NCI-H146 treated with DMSO at 0.1 percent for 48 hours (cell line): ENCODE measurements around the gene EDA.

Experiments
- DNase-seq: peaks from one replicate; lab custom pipeline; 2025; ENCODE audit not compliant: unreplicated experiment; lab: John Stamatoyannopoulos, UW

Gene EDA

DNA sequence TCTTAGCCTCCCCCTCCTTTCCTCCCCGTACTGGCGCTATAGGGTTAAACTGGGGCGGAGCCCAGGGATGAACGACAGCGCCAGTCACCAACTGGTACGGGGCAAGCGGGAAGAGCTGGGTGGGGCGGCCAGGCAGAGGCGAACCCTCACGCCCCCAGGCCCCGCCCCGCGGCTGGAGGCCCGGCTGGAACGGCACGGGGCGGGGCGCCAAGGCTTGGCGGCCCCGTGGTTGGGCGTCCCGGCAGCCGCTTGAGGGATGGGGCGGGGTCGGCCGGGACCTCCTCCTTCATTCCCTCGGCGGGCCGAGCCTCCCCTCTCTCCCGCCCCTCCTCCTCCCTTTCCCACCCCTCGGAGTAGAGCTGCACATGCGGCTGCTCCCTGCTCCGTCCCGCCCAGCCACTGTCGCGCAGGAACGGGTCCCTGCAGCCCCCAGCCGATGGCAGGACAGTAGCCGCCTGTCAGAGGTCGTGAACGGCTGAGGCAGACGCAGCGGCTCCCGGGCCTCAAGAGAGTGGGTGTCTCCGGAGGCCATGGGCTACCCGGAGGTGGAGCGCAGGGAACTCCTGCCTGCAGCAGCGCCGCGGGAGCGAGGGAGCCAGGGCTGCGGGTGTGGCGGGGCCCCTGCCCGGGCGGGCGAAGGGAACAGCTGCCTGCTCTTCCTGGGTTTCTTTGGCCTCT lies at the start of gene EDA:
Gene EDA, plus strand, starts transcription at position 335 of the 678 bp plus-strand sequence.
- peak; percentile 17 for DNase-seq

DNA sequence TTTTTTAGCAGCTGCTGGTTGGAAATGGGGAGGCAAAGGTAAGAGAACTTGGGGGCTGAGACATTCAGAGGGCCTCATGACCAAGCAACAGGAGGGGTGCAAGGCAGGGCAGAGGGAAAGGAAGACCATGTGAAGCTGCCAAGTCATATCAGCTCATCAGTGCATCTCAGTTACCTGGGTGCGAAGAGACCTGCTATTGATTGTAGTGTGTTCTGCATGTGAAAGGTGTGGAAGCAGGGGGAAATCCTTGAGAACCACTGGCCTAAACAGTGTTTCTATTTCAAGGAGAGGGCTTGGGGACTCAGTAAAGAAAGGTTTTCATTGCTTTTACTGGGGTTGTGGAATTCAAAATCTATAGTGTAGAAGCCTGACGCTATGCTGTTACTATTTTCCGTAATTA lies 47.1 kb upstream of the EDA start:
- no peak for DNase-seq

DNA sequence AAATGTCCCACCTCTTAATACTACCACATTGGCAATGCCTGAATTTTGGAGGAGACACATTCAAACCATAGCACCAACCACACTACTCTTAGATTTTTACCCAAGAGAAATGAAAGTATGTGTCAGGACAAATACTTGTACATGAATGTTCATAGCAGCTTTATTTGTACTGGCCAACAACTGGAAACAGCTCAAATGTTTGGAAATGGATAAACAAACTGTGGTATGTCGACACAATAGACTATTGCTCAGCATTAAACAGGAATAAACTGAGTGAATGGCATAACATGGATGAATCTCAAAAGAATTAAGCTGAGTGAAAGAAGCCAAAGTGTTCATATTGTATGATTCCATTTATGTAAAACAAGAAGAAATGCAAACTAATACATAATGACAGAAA lies 18.5 kb upstream of the EDA start:
- no peak for DNase-seq

DNA sequence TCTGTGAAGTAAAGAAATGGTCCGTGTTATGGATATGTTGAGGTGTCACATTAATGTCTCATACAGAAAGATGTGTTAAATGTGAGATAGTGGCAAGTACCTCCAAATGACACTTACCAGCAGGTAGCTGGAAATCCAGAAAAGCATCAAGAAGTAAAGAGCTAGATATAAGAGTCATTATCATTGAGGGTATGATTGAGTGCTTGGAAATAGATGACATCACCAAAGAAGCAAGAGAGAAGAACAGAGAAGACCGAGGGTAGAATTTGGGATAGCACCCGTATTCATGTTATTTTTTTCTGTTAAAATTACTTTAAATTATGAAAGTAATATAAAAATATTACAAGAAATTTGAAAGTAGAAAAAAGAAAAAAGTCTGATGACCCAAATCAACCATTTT lies 15.7 kb upstream of the EDA start:
- DNase-seq: no peak

DNA sequence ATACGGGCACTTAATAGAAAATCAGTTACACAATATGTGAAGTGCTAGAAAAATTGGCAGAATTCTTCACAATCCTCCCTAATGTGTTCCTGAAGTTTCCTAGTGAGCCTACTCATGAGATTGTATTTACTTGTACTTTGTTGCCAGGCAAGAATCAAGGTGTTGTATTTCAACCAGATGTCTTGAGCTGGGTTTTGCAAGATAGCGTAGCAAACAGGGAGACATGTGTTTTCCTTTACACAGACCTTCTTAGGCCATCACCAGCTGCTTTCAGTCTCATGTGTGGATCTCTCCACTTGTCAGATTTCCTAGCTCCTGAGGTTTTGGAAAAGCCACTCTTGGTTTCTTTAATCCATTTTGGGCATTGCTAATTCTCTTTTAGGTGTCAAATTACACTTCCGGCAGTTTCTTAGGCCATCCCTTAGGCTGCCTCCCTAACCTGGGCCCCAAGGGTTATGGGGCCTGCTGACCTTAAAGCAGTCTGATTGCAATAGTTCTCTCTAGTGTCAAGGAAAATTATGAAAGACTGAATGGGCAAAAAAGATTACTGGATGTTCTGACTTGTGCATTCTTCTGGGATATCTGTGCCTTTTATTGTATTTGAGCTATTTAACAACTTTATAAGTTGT lies 12.2 kb upstream of the EDA start:
- no peak for DNase-seq

DNA sequence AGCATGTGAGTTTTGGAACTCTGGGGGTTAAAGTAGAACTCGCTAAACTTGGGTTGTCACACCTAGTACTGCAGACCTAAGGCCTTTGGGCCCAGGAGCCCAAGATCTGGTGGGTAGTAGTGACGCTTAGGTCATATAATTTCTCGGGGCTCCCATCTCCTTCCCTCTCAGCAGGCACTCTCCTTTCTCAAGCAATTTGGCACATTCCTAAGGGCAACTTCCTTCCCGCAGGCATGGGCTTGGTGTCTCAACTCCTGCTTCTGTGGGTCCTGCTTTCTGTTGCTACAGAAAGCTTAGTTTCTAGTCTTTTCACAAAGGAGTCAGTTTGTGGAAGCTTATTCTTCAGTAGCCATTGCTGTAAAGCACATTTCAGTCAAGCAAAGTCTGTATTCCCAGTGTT lies 10.4 kb upstream of the EDA start:
- DNase-seq: no peak

DNA sequence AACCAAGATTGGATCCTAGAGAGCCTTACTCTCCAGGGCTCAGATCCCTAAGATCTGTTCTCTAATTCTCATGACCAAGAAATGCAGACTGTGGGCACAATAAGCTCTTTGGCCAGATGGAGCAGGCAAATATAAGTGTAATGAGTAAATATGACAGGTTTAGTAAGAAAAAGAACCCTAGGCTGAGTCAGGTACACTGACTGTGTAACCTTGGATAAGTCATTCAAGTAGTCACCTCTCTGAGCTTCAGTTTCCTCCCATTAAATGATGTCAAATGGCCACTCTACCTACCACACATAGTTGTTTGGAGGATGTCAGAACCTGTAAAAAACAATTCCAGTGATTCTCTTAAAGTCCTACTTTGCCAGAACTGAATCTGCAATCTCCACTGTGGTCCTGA lies 8.3 kb upstream of the EDA start:
- DNase-seq: no peak

DNA sequence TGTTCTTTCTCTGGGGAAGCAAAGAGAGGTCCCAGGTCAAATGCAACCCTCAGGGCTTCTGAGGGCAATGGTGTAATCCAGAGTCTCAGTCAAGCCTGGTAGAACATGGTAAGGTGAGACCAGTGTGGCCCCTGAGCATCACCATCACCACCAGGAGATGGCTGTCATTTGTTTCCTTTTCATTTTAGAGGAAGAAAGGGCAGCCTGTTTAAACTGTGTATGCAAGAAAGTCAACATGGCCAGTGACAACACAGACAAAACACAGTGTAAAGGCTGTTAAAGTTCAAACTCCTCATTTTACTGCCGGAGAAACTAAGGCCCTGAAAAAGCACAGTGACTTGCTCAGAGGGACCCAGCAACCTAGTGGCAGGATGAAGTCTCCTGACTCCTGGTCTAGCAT lies 2.0 kb upstream of the EDA start:
- DNase-seq: no peak

DNA sequence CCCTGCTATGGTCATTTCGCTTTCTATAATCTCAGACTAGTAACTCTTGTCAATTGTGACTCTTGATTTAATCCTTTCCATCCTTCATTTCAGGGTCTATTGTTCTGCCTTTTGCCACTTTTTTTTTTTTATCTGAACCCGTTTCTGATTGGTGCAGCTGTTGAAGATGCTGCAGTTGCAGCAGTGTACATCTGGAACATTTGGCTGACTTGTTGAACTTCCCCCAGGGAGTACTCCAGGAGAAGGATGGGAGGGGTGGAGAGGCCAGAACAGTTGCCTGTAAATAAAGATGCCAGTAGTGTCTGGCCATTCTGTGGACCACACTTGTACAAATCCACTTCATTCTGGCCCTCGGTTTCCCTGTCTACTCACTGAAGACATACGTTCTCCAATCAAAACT lies 1.0 kb upstream of the EDA start:
- no peak for DNase-seq

DNA sequence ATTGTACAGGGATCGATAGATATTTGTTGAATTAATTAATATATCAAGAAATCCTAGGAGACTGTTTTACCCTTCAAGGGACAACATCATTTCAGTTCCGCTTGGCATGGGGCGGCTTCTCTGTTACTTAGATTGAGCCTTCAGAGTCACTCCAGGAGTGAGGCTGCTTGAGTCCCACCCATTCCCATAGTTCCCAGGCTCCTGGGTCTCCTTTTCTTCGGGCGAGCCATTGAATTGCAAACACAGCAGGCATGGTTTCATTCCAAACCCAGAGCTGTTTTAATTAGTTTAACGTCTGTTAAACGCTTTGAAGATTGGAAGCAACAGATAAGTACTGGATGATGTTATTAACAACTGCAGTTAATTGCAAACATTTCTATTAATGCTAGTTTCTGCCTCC lies 571 bp upstream of the EDA start:
- no peak for DNase-seq

DNA sequence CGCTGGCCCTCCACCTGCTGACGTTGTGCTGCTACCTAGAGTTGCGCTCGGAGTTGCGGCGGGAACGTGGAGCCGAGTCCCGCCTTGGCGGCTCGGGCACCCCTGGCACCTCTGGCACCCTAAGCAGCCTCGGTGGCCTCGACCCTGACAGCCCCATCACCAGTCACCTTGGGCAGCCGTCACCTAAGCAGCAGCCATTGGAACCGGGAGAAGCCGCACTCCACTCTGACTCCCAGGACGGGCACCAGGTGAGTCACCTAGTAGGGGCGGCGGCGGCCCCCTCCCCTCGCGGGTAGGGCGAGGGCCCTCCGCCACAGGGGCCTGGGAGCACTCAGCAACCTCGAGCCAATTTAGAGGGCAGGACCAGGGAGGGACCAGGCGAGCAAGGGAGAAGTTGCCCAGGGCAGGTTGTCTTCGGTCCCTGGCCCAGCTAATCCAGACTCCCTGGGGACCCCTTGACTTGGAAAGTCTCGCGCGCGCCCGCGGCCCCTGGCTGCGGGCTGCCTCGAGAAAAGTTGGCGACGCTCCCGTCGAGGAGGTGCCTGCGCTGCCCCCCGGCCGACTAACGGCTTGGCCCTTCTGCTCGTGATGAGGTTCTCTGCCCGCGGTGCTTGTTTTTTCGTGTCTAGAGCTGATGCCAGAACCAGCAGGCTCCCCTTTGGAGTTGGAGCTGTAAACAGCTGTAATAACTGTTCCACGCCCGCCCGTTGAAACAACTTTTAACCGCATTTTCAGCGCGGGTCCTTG lies 717 bp downstream of the EDA start:
- DNase-seq: no peak

DNA sequence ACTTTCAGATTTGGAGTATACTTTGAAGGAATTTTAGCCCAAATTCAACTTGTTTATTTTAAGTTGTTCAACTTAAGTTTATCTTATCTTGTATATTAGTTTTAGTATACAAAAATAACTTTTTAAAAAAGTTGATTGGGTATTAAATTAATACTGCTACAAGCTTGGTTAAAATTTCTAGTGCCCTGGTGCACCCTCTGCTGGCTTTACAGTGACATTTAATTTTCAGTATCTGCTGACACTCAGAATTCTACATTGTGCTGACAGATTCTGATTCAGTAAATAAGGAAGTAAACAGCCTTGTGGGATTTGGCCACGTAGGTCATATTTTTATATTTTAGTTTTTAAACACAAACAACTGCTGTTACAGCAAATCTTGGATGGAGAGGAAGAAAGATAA lies 2.9 kb downstream of the EDA start:
- DNase-seq: no peak

DNA sequence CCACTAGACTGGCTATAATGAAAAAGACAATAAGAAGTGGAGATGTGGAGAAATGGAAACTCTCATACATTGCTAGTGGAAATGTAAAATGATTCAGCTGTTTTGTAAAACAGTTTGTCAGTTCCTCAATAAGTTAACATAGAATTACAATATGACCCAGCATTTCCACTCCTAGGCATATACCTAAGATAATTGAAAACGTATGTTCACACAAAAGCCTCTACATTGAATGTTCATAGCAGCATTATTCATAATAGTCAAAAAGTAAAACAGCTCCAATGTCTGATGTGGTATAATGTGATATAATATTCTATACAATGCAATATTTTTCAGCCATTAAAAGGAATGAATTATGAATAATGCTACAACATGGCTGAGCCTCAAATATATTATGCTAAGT lies 10.2 kb downstream of the EDA start:
- no peak for DNase-seq

DNA sequence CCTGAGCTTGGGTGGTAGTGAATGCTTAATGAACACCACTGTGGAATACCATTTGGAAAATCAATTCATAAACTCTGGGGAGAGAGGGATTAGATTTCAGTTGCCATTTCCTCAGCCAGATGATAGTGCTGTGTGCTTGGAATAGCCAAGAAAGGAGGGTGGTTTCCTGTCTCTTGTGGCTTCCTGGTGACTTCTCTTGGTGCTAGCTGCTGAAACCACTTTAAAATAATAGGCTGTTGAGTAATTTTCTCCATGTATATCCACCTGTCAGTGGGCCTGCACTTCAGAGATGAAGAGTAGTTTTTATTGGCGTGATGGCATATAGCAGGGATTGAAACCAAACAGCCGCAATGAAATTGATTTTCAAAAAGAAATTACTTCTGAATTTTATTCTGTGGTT lies 11.8 kb downstream of the EDA start:
- DNase-seq: no peak

DNA sequence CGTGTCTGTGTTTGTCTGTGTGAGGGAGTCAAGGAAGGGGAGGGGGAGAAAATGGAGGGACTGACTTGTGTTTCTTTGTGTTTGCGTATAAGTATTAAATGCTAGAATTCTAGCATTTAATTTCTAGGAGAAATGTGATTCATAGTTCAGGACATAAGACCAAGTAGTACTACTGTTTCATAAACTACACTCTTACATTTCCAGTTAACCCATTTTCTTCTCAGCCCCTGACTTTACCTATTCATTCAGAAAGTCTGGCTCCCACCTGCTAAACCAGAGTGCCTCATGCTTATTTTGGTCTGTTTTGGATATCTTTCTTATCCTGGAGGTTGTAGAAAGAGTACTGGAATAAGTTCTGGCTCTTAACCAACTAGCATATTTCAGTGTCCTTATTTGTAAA lies 14.2 kb downstream of the EDA start:
- DNase-seq: no peak

DNA sequence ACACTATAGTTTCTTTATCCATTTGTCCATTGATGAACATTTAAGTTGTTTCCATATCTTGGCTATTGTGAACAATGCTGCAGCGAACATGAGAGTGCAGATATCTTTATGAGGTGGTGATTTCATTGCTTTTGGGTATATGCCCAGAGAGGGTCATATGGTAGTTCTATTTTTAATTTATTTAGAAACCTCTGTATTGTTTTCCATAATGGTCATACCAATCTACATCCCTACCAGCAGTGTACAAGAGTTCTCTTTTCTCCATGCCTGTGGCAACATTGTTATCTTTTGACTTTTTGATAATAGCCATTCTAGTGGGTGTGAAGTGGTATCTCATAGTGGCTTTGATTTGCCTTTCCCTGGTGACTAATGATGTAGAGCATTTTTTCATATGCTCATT lies 48.8 kb downstream of the EDA start:
- no peak for DNase-seq

DNA sequence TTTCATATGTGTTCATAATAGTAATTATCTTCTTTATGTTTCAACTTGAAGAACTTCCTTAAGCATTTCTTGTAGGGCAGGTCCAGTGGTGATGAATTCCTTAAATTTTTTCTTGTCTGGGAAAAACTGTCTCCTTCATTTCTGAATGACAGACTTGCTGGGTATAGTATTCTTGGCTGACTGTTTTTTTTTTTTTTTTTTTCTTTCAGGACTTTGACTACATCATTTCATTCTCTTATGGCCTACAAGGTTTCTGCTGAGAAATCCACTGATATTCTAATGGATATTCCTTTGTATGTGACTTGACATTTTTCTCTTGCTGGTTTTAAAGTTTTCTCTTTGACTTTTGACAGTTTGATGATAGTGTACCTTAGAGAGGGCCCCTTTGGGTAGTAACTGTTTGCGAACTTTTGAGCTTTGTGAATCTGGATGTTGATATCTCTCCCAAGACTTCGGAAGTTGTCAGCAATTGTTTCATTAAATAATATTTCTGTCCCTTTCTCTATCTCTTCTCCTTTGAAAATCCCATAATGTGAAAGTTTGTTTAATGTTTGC lies 54.2 kb downstream of the EDA start:
- DNase-seq: no peak

DNA sequence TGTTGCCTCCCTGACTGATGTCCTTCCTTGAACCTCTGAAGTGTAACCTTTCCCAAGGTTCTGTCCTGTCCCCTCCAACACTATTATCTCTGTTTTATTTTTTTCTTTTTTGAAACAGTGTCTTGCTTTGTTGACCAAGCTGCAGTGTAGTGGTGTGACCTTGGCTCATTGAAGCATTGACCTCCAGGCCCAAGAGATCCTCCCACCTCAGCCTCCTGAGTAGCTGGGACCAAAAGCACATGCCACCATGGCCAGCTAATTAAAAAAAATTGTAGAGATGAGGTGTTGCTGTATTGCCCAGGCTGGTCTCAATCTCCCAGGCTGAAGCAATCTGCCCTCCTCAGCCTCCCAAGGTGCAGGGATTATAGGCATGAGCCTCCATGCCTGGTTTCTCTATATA lies 59.0 kb downstream of the EDA start:
- DNase-seq: no peak

DNA sequence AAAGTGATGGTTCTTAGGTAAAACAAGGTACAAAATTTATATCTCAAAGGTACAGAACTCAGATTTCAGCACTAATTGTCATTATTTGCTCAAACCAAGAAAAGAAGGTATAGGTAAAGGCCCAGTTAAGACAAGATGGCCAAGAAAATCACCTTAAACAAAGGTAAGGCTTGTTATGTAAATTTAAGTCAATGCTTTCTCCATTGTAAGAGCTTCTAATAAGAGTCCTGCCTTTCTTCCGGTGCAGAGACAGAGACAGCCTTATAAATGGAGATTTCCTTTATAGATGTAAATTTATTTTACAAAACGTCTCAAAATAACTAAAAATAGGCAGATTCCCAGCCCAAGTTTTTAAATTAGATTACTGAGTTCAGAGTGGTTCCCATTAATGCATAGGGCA lies 89.9 kb downstream of the EDA start:
- no peak for DNase-seq

DNA sequence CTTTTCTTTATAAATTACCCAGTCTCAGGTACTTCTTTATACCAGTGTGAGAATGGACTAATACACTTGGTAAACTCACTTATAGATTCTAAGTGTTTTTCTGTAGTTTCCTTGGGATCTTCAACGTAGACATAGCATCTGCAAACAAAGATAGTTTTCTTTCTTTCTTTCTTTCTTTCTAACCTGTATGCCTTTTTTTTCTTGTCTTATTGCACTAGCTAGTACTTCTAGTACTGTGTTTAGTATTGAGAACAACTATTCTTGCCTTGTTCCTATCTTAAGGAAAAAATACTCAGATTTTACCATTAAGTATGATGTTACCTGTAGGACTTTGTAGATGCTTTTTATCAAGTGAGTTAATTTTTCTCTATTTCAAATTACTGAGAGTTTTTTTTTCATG lies 102.2 kb downstream of the EDA start:
- DNase-seq: no peak

DNA sequence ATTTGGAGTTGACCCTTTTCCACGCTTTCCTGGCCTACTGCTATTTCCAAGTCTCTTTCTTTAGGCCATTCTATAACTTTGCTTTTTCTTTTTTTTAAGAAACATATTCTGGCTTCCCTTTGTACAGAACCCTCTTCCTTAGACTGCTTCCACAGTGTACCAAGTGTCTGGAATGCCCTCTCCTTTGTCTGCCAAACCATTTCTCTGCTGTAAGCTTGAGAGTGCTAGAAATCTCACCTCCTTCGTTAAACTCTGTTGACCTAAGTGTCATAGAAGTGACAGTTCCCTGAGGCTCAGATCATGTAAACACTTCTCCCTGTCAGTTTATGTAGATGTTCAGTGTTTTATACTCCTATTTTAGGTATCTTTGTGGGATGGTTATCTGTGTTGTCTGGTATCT lies 108.4 kb downstream of the EDA start:
- DNase-seq: no peak

DNA sequence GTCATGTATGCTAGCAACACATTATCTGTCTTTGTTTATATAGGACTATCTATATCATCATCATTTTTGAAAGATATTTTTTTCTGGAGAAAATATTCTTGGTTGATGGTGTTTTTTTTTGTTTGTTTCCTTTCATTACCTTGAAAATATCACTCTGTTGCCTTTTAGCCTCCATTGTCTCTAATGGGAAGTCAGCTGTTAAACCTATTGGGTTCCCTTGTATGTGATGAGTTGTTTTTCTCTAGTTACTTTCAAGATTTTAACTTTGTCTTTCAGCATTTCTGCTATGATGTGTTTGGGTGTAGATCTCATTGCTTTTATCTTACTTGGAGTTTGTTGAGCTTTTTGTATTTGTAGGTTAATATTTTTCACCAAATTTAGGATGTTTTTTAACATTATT lies 124.4 kb downstream of the EDA start:
- DNase-seq: no peak
